ENCODE measurements around the gene IFFO2.

The IFFO2 gene

DNA sequence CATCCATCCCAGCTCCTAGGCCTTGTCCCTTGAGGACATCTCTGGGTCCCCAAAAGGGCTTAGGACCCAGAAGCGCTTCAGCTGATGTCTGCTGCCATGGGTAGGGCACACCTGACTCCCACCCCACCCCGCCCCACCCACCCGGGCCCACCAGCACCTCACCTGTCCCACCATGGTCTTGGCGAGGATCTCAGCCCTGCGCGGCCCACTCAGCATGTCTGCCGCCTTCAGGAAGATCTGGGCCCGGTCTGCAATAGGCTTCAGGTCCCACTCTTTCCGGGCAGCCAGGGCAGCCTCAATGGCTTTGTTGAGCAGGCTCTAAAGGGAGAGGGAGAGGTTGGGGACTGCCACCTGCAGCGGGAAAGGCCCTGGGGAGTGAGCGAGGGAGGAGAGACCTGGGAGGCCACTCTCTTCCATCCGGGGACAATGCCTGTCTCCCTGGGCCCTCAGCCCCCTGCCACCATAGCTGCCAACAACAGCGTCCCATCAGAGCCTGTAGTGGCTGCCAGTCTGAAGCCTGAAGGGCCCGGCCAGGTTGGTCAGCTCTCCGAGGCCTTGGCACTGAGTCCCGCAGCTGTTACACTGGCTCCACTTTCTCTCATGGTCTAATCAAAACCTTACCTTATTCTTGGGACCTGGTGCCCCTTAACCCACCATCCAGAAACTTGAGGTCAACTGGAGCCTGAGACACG, 71.0 kb downstream of the IFFO2 start:
- no peak for DNase-seq (ENCODE audit: low spot score)
- TF ChIP-seq, protein P1, sequence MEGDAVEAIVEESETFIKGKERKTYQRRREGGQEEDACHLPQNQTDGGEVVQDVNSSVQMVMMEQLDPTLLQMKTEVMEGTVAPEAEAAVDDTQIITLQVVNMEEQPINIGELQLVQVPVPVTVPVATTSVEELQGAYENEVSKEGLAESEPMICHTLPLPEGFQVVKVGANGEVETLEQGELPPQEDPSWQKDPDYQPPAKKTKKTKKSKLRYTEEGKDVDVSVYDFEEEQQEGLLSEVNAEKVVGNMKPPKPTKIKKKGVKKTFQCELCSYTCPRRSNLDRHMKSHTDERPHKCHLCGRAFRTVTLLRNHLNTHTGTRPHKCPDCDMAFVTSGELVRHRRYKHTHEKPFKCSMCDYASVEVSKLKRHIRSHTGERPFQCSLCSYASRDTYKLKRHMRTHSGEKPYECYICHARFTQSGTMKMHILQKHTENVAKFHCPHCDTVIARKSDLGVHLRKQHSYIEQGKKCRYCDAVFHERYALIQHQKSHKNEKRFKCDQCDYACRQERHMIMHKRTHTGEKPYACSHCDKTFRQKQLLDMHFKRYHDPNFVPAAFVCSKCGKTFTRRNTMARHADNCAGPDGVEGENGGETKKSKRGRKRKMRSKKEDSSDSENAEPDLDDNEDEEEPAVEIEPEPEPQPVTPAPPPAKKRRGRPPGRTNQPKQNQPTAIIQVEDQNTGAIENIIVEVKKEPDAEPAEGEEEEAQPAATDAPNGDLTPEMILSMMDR (IDR thresholded peaks at IDR 0.05), result no peak
- H3K4me3 ChIP-seq, result no peak overlapping the region
- H3K27ac ChIP-seq, result no peak overlapping the region

DNA sequence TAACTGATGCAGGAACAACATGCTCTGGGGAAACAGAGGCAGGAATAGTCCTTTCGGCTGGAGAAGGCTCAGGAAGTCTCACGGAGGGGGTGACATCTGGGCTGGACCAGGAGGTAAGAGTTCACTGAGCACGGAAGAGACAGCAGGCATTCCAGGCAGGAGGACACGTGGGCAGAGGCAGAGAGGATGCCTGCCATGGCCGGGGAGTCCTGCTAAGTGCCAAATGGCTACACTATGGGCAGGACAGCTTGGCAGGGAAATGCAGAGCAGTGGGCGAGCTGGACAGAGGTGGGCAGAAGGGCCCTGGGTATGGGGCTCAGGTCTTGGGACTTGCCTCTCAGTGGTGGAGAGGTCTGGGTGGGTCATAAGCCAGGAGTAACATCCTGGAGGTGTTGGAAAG, 71.7 kb downstream of the IFFO2 start:
- Histone ChIP-seq H3K27ac (no peak overlapping the region), H3K4me3 (no peak overlapping the region)
- TF ChIP-seq, protein P1 (IDR thresholded peaks at IDR 0.05), result no peak
- DNase-seq (ENCODE audit: low spot score), result no peak

DNA sequence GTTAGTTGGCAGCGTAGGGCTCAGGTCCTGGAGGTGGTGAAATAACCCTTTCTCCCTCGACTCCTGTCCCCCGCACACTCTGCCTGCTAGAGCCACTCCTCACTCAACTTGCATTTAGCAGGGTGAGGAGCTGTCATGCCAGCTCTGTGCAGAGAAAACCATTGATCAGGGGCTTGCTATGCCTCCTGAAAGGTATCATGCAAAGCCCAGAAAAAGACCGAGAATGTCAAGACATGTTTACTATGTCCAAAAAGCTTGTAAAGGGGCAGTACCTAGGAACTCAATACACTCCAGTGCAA, 72.1 kb downstream of the IFFO2 start:
- Histone ChIP-seq H3K27ac (no peak overlapping the region), H3K4me3 (no peak overlapping the region)
- TF ChIP-seq, protein P1 (IDR thresholded peaks at IDR 0.05), result peak; percentile 7
- DNase-seq (ENCODE audit: low spot score), result no peak

DNA sequence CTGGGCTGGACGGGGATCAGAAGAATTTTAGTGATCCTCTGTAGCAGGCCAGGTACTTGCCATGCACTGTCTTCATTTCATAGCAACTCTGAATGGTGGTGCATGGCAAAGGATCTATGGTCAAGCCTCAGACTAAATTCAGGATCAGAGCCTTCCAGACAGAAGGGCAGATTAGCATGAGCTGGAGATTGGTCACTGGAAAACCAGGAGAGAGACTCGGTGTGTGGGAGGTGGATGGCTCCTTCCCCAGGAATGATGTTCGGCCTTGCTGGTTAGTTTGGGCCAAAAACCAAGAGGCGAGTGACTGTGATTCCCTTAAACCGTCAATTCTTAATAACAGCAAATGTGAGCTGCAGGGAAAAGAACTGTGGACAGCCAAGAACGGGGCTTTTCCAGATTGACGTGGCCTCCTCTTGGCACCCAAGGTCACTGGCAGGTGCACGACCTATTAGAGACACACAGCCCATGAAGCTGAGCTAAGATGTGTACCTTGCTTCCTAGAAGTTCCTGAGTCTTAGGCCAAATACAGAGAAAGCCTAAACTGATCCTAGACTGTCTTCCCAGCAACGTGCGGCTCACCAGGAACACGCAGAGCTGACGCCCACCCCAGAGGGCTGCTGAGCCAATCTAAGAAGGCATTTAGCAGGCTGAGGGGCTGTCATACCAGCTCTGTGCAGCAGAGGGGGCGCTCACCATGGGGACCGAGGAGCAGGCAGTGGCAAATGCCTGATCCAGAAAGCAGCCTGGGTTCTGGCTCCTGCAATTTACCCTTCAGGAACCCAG, 72.6 kb downstream of the IFFO2 start:
- Histone ChIP-seq H3K4me3 (no peak overlapping the region), H3K27ac (no peak overlapping the region)
- DNase-seq (ENCODE audit: low spot score), result no peak
- TF ChIP-seq, protein P1 (IDR thresholded peaks at IDR 0.05), result peak; percentile 84

DNA sequence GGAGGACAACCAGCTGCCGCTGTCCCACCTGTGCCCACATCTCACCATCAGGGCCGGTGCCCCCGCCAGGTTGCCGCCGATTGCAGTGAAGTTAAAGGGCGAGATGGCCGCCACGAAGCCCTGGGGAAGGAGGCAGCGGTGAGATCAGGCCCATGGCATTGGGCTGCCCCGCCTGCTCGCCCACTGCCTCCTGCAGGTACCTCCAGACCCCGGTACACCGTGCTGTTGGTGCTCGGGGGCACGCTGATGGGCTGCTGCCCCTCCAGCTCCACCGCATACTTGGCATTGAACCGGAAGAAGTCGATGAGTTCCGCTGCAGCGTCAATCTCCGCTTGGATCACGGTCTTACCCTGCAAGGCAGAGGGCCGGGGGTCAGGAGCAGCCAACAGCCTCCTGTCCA, 73.4 kb downstream of the IFFO2 start:
- no peak for DNase-seq (ENCODE audit: low spot score)
- no peak overlapping the region for H3K27ac ChIP-seq
- no peak overlapping the region for H3K4me3 ChIP-seq
- TF ChIP-seq, protein P1 (IDR thresholded peaks at IDR 0.05), result no peak

DNA sequence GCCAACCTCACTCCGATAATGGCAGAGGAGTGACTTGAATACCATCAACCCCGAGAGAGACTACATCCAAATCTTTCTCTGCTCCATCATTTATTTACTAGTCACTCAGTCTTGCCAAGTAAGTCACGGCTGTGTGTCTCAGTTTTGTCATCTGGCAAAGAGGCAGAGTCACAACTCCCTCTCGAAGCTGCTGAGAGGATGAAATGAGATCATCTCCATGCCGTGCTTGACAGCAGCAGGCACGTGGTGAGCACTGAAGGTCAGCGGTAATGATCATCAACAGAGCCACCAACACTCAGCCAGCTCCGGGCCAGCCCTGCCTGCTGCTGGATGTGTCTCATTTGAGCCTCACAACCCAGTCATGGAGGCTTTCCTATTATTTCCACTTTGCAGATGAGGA, 74.0 kb downstream of the IFFO2 start:
- DNase-seq (ENCODE audit: low spot score), result no peak
- TF ChIP-seq, protein P1 (IDR thresholded peaks at IDR 0.05), result no peak
- Histone ChIP-seq H3K27ac (no peak overlapping the region), H3K4me3 (no peak overlapping the region)
